NCI-H1694 (cell line): ENCODE data around the gene GNAS.
"Not testable (repeated sequence)": the region's sequence is repeated elsewhere in the genome, so short reads cannot be mapped to it uniquely, and the experiment has no call there.

ENCODE experiments used
- DNase-seq: peaks from one replicate; lab custom pipeline; 2025; lab: John Stamatoyannopoulos, UW

GNAS gene

GRCh38 chr20:58828804-58829203 is 23.7 kb upstream of the GNAS start:
- not testable (repeated sequence) for DNase-seq

GRCh38 chr20:58829531-58829941 is 23.0 kb upstream of the GNAS start:
- no peak for DNase-seq

- no peak for DNase-seq
Observed at GRCh38 chr20:58832457-58832856, 20.1 kb upstream of the GNAS start.

GRCh38 chr20:58833921-58834320 is 18.6 kb upstream of the GNAS start:
- DNase-seq: no peak

GRCh38 chr20:58835231-58835630 is 17.3 kb upstream of the GNAS start:
- no peak for DNase-seq

GRCh38 chr20:58836616-58837204 is 15.8 kb upstream of the GNAS start:
- no peak for DNase-seq

GRCh38 chr20:58837717-58838116 is 14.8 kb upstream of the GNAS start:
- DNase-seq: no peak

GRCh38 chr20:58838174-58838573 is 14.3 kb upstream of the GNAS start:
- DNase-seq: no peak

- no peak for DNase-seq
Observed at GRCh38 chr20:58839474-58839874, 13.0 kb upstream of the GNAS start.

GRCh38 chr20:58839991-58840747 is 12.3 kb upstream of the GNAS start:
- DNase-seq: no peak

- DNase-seq: no peak
Observed at GRCh38 chr20:58840816-58841538, 11.5 kb upstream of the GNAS start.

GRCh38 chr20:58841539-58842264 is 10.8 kb upstream of the GNAS start:
- DNase-seq: no peak

GRCh38 chr20:58842276-58842675 is 10.2 kb upstream of the GNAS start:
- DNase-seq: no peak

GRCh38 chr20:58843128-58843556 is 9.4 kb upstream of the GNAS start:
- no peak for DNase-seq

- DNase-seq: no peak
Observed at GRCh38 chr20:58845706-58846105, 6.8 kb upstream of the GNAS start.

GRCh38 chr20:58847463-58847862 is 5.1 kb upstream of the GNAS start:
- no peak for DNase-seq

- DNase-seq: peak; percentile 82
Observed at GRCh38 chr20:58850693-58851174, 1.8 kb upstream of the GNAS start, which contains the start of gene GNAS-AS1. Gene GNAS-AS1, minus strand, starts transcription at chr20:58850902.

- DNase-seq: no peak
Observed at GRCh38 chr20:58851221-58851968, 1.1 kb upstream of the GNAS start.

GRCh38 chr20:58851969-58852458 is 502 bp upstream of the GNAS start:
- DNase-seq: no peak

- DNase-seq: no peak
Observed at GRCh38 chr20:58853466-58853865, 950 bp downstream of the GNAS start.

GRCh38 chr20:58853976-58854637 is 1.6 kb downstream of the GNAS start:
- no peak for DNase-seq
